ENCODE results near the gene FAM131A.
A peak's percentile ranks its signal among the peaks of the same experiment; 100 is the strongest.

Gene FAM131A

GRCh38 chr3:184337399-184337714 is at the start of gene FAM131A:
Gene FAM131A, plus strand, starts transcription at chr3:184337600. Its CDS starts 31 bp downstream, at chr3:184337631.
- no peak for DNase-seq

- DNase-seq = peak; percentile 76 to 81
These were observed 47.9 kb upstream of the FAM131A start for GRCh38 chr3:184289426-184289938.

GRCh38 chr3:184290331-184290730 is 47.1 kb upstream of the FAM131A start:
- DNase-seq = no peak

- no peak for DNase-seq
These were observed 46.2 kb upstream of the FAM131A start for GRCh38 chr3:184291044-184291737.

- no peak for DNase-seq
These were observed 45.5 kb upstream of the FAM131A start for GRCh38 chr3:184291738-184292445.

GRCh38 chr3:184295771-184296170 is 41.6 kb upstream of the FAM131A start:
- no peak for DNase-seq

GRCh38 chr3:184296616-184297015 is 40.8 kb upstream of the FAM131A start:
- DNase-seq = no peak

- peak; percentile 98 to 99 for DNase-seq
These were observed 38.5 kb upstream of the FAM131A start, which contains the start of gene PSMD2 for GRCh38 chr3:184298759-184299487. Gene PSMD2, plus strand, starts transcription at chr3:184299241. Its CDS starts 26 bp downstream, at chr3:184299267.

GRCh38 chr3:184299488-184300377 is 37.7 kb upstream of the FAM131A start:
- no peak for DNase-seq

- DNase-seq = no peak
These were observed 37.1 kb upstream of the FAM131A start for GRCh38 chr3:184300378-184300720.

- DNase-seq = no peak
These were observed 31.8 kb upstream of the FAM131A start for GRCh38 chr3:184305577-184305976.

- DNase-seq = no peak
These were observed 30.9 kb upstream of the FAM131A start for GRCh38 chr3:184306341-184306972.

GRCh38 chr3:184307915-184308314 is 29.5 kb upstream of the FAM131A start:
- no peak for DNase-seq

- DNase-seq = no peak
These were observed 28.7 kb upstream of the FAM131A start for GRCh38 chr3:184308744-184309143.

GRCh38 chr3:184311633-184312032 is 25.8 kb upstream of the FAM131A start:
- no peak for DNase-seq

GRCh38 chr3:184314363-184314699 is 23.1 kb upstream of the FAM131A start, which contains the start of gene EIF4G1:
Gene EIF4G1, plus strand, starts transcription at chr3:184314606. Its CDS starts 1,191 bp downstream, at chr3:184315797.
- peak; percentile 93 to 94 for DNase-seq

GRCh38 chr3:184314700-184315542 is 22.5 kb upstream of the FAM131A start:
- peak; percentile 43 to 49 for DNase-seq

GRCh38 chr3:184315543-184315867 is 21.9 kb upstream of the FAM131A start:
- DNase-seq = no peak

GRCh38 chr3:184315871-184316661 is 21.3 kb upstream of the FAM131A start:
- no peak for DNase-seq

GRCh38 chr3:184316792-184317191 is 20.6 kb upstream of the FAM131A start:
- no peak for DNase-seq

All from activated CD4-positive, alpha-beta T cell treated with anti-CD3 and anti-CD28 coated beads, Interleukin-2, amount 50 U/mL, for 48 hours (primary cell).